WTC11 (cell line): ENCODE data around the gene PYGB.

Experiments used
- CTCF ChIP-seq: fragments of 200-600 bp; IDR thresholded peaks from 2 replicates; pipeline ENCODE4 v1.8.0; 2022; ENCODE audit warnings: antibody characterized with exemption
- ZBTB21 ChIP-seq: sonication (generic); formaldehyde crosslinking; IDR thresholded peaks from 2 replicates; pipeline ENCODE4 v1.8.1; 2023; ENCODE audit warnings: mild to moderate bottlenecking, missing genetic modification reagents, borderline replicate concordance

- TF ChIP-seq ZBTB21 (CRISPR knock-in tag) = no peak
- TF ChIP-seq CTCF = no peak
These were observed 32.2 kb downstream of the PYGB start for GRCh38 chr20:25280051-25280573.
